IPS-NIHi7 (cell line): ENCODE data around the gene ART5.
"Not testable (repeated sequence)": the region's sequence is repeated elsewhere in the genome, so short reads cannot be mapped to it uniquely, and the experiment has no call there.

Source experiments
- DNase-seq: peaks from one replicate; pipeline ENCODE4 v3.0.0; 2012; ENCODE audit warnings: mixed read lengths; ENCODE audit errors: extremely low spot score

Gene ART5

GRCh38 chr11:3622521-3622920, 19.3 kb downstream of the ART5 start:
- DNase-seq: no peak

GRCh38 chr11:3617990-3618389, 23.8 kb downstream of the ART5 start:
- DNase-seq: no peak

- DNase-seq: no peak
Observed at GRCh38 chr11:3616721-3617460, 24.9 kb downstream of the ART5 start.

GRCh38 chr11:3615998-3616397, 25.8 kb downstream of the ART5 start:
- DNase-seq: no peak

GRCh38 chr11:3614742-3615171, 27.0 kb downstream of the ART5 start:
- DNase-seq: no peak

- DNase-seq: no peak
Observed at GRCh38 chr11:3613998-3614741, 27.6 kb downstream of the ART5 start.

- no peak for DNase-seq
Observed at GRCh38 chr11:3611976-3612678, 29.7 kb downstream of the ART5 start.

GRCh38 chr11:3610846-3611245, 30.9 kb downstream of the ART5 start:
- no peak for DNase-seq

- peak; percentile 79 for DNase-seq
Observed at GRCh38 chr11:3609416-3610265, 32.2 kb downstream of the ART5 start.

- no peak for DNase-seq
Observed at GRCh38 chr11:3605771-3606203, 36.0 kb downstream of the ART5 start.

- no peak for DNase-seq
Observed at GRCh38 chr11:3605283-3605662, 36.5 kb downstream of the ART5 start.

GRCh38 chr11:3604167-3604566, 37.6 kb downstream of the ART5 start:
- no peak for DNase-seq

- DNase-seq: not testable (repeated sequence)
Observed at GRCh38 chr11:3600201-3600600, 41.6 kb downstream of the ART5 start.

- DNase-seq: not testable (repeated sequence)
Observed at GRCh38 chr11:3597743-3598142, 44.0 kb downstream of the ART5 start.

- DNase-seq: not testable (repeated sequence)
Observed at GRCh38 chr11:3591326-3591725, 50.5 kb downstream of the ART5 start.

- DNase-seq: not testable (repeated sequence)
Observed at GRCh38 chr11:3590193-3590592, 51.6 kb downstream of the ART5 start.

- not testable (repeated sequence) for DNase-seq
Observed at GRCh38 chr11:3588776-3589175, 53.0 kb downstream of the ART5 start.
